A549 (cell line): Measurements from ENCODE around the gene NDUFS8.

ENCODE experiments used
- BCL3 ChIP-seq: fragments of >200 bp; sonication (Bioruptor Twin); formaldehyde crosslinking; IDR thresholded peaks from 3 replicates; pipeline ENCODE4 v1.6.1; 2016
- CHD4 ChIP-seq: fragments of 200-600 bp; sonication (generic); IDR thresholded peaks from 2 replicates; pipeline ENCODE4 v1.6.1; 2016; ENCODE audit warnings: antibody characterized with exemption, mild to moderate bottlenecking, borderline replicate concordance
- CTCF ChIP-seq: fragments of >200 bp; sonication (Bioruptor Twin); formaldehyde crosslinking; IDR thresholded peaks from 3 replicates; pipeline ENCODE4 v1.5.1; 2016
- ELK1 ChIP-seq: fragments of 150-350 bp; IDR thresholded peaks from 2 replicates; pipeline ENCODE4 v1.6.1; 2014; ENCODE audit warnings: low read depth, mild to moderate bottlenecking, low read length
- HES2 ChIP-seq: fragments of >200 bp; sonication (Bioruptor Twin); formaldehyde crosslinking; IDR thresholded peaks from 2 replicates; pipeline ENCODE4 v1.6.1; 2016
- HOXA7 ChIP-seq: fragments of 250-450 bp; sonication (Bioruptor Pico); IDR thresholded peaks from 2 replicates; pipeline ENCODE4 v1.5.0; 2020; ENCODE audit warnings: mild to moderate bottlenecking, moderate library complexity
- PHF8 ChIP-seq: fragments of 200-600 bp; sonication (generic); IDR thresholded peaks from 2 replicates; pipeline ENCODE4 v1.6.1; 2016; ENCODE audit warnings: low read depth, mild to moderate bottlenecking, antibody characterized with exemption, moderate library complexity, borderline replicate concordance
- POLR2A ChIP-seq: IDR thresholded peaks from 2 replicates; pipeline ENCODE4 v1.6.1; 2012; ENCODE audit warnings: mild to moderate bottlenecking, low read length
- RAD21 ChIP-seq, 2 experiments: fragments of >200 bp in 1 of 2; sonication (Bioruptor Twin) in 1 of 2; formaldehyde crosslinking in 1 of 2; IDR thresholded peaks in 1 of 2; conservative IDR thresholded peaks in 1 of 2; 2 replicates in 1 of 2; 3 replicates in 1 of 2; pipeline ENCODE4 v1.6.1; 2012 to 2018; ENCODE audit warnings: inconsistent platforms in 1 of 2
- REST ChIP-seq: fragments of 200-600 bp; sonication (generic); IDR thresholded peaks from 2 replicates; pipeline ENCODE4 v1.6.1; 2016; ENCODE audit warnings: antibody characterized with exemption, mild to moderate bottlenecking, moderate library complexity
- RNF2 ChIP-seq: fragments of 200-600 bp; sonication (generic); IDR thresholded peaks from 2 replicates; pipeline ENCODE4 v1.6.1; 2016; ENCODE audit warnings: low read depth, mild to moderate bottlenecking, antibody characterized with exemption, moderate library complexity, borderline replicate concordance
- SMC3 ChIP-seq: fragments of >200 bp; sonication (Bioruptor Twin); formaldehyde crosslinking; IDR thresholded peaks from 3 replicates; pipeline ENCODE4 v1.6.1; 2018; ENCODE audit warnings: inconsistent platforms

GRCh38 chr11:68064926-68065325, 34.4 kb downstream of the NDUFS8 start:
- no peak for TF ChIP-seq RNF2
- TF ChIP-seq POLR2A, result no peak
- TF ChIP-seq CTCF, result no peak
- no peak for TF ChIP-seq SMC3
- TF ChIP-seq REST, result no peak
- TF ChIP-seq HOXA7 (CRISPR knock-in tag), result no peak
- no peak for TF ChIP-seq BCL3
- no peak for TF ChIP-seq PHF8
- TF ChIP-seq CHD4, result no peak
- TF ChIP-seq ELK1, result no peak
- no peak for TF ChIP-seq RAD21 (conservative IDR thresholded peaks at IDR 0.05 in 1 of 2, IDR thresholded peaks at IDR 0.05 in 1 of 2)
- TF ChIP-seq HES2, result no peak
